Sigmoid colon (tissue), 7 donors: ENCODE results near the gene CALHM4. TPM values are rescaled to one million over a fixed set of nuclear protein-coding genes. Genes with fewer than 3 reads are reported as not detected.
A peak's percentile ranks its signal among the peaks of the same experiment; 100 is the strongest.

ENCODE experiments used
- DNase-seq: peaks from one replicate; pipeline ENCODE4 v3.0.0-alpha.2; 2019
- H3K27ac ChIP-seq, 4 donors: fragments of 200-600 bp; sonication (generic); one replicate each; pipeline ENCODE4 v1.5.1; 2016 to 2019; ENCODE audit warnings: mild to moderate bottlenecking in 1 of 4
- H3K27me3 ChIP-seq, 3 donors: fragments of 200-600 bp; sonication (generic); one replicate each; pipeline ENCODE4 v1.5.1; 2019; ENCODE audit warnings: mild to moderate bottlenecking in 1 of 3
- H3K36me3 ChIP-seq, 4 donors: fragments of 200-600 bp; sonication (generic); one replicate each; pipeline ENCODE4 v1.5.1; 2016 to 2019
- H3K4me1 ChIP-seq, 4 donors: fragments of 200-600 bp; sonication (generic); one replicate each; pipeline ENCODE4 v1.5.1; 2017 to 2019
- H3K4me3 ChIP-seq, 4 donors: fragments of 200-600 bp; sonication (generic); one replicate each; pipeline ENCODE4 v1.5.1; 2017 to 2019; ENCODE audit warnings: mild to moderate bottlenecking in 2 of 4, moderate library complexity in 1 of 4
- H3K9me3 ChIP-seq, 4 donors: fragments of 200-600 bp in 3 of 4; sonication (generic) in 3 of 4; one replicate each; pipeline versions ENCODE4 v1.5.1 to v1.6.1; 2013 to 2019
- EP300 ChIP-seq, 4 donors: sonication (generic); formaldehyde crosslinking; IDR thresholded peaks; one replicate each; pipeline ENCODE4 v1.6.1; 2017; ENCODE audit warnings: antibody characterized with exemption in 4 of 4
- POLR2A ChIP-seq, 2 donors: fragments of 450-650 bp; IDR thresholded peaks; one replicate each; pipeline ENCODE4 v1.6.1; 2016; ENCODE audit warnings: antibody characterized with exemption in 2 of 2, mild to moderate bottlenecking in 2 of 2, moderate library complexity in 2 of 2
- POLR2AphosphoS5 ChIP-seq, 4 donors: sonication (generic); formaldehyde crosslinking; IDR thresholded peaks; one replicate each; pipeline ENCODE4 v1.6.1; 2017; ENCODE audit warnings: antibody characterized with exemption in 4 of 4
- WGBS, 2 donors: extraction: QIAGEN DNeasy Blood & Tissue Kit; methylation state at CpG; one replicate each; pipeline ENCODE4 v1.1.7; 2013; 5-methylcytosine and 5-hydroxymethylcytosine counted together
- intact Hi-C: fragments of 100-400 bp; cut with DNase I; formaldehyde crosslinking; loops from one replicate; pipeline ENCODE4 v1.15.1; 2023
- polyA plus RNA-seq, 3 donors: library from polyadenylated mRNA; stranded (reverse); fragments of 200-250 nt; gene quantifications; one replicate each; pipeline ENCODE4 v1.2.3, GENCODE V29; 2013
- total RNA-seq, 4 donors: library from RNA; depleted of rRNA; stranded (reverse); fragments of >200 nt; gene quantifications; one replicate each; pipeline ENCODE4 v1.1.0, GENCODE V29; 2016
- TF ChIP-seq, protein P1 (sequence below), 4 experiments: fragments of 450-650 bp in 3 of 4; fragments of 200-600 bp in 1 of 4; IDR thresholded peaks; one replicate each; pipeline ENCODE4 v1.5.1; 2016 to 2019; ENCODE audit warnings: antibody characterized with exemption in 4 of 4, mild to moderate bottlenecking in 3 of 4, moderate library complexity in 2 of 4
- donor health status: healthy with polysubstance abuse.
- donor health status: Bipolar disorder and iron deficiency.
- donor health status: healthy.

CALHM4 gene
- total and polyA plus RNA-seq, 7 donors: not detected

DNA sequence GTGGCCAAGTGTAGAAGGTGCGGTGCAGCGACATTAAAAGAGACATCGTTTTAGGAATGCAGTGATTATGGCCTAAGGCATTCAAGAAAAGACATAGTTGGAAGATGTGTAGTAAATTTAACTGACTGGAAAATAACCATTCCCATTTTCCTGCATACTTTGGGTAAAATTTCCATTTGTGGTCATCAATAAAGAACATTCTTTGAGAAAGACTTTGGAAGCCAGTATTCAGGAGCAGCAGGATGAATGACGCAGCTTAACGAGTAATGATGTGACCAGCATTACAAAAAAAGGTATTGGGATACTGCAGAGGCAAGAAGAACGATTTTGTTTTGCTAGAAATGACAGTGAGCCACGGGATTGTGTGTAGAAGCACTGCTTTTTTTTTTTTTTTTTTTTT lies 10.8 kb downstream of the CALHM4 start:
- TF ChIP-seq, protein P1, sequence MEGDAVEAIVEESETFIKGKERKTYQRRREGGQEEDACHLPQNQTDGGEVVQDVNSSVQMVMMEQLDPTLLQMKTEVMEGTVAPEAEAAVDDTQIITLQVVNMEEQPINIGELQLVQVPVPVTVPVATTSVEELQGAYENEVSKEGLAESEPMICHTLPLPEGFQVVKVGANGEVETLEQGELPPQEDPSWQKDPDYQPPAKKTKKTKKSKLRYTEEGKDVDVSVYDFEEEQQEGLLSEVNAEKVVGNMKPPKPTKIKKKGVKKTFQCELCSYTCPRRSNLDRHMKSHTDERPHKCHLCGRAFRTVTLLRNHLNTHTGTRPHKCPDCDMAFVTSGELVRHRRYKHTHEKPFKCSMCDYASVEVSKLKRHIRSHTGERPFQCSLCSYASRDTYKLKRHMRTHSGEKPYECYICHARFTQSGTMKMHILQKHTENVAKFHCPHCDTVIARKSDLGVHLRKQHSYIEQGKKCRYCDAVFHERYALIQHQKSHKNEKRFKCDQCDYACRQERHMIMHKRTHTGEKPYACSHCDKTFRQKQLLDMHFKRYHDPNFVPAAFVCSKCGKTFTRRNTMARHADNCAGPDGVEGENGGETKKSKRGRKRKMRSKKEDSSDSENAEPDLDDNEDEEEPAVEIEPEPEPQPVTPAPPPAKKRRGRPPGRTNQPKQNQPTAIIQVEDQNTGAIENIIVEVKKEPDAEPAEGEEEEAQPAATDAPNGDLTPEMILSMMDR (IDR thresholded peaks at IDR 0.05): no peak
- TF ChIP-seq POLR2A (IDR thresholded peaks at IDR 0.05) (no peak), POLR2AphosphoS5 (IDR thresholded peaks at IDR 0.05) (no peak), EP300 (IDR thresholded peaks at IDR 0.05) (no peak)
- WGBS, 2 donors: 85 to 90% methylated on average over 7 of the region's 7 CpGs
- Histone ChIP-seq H3K27me3 (no peaks in the 10 kb centered on the region), H3K4me3 (no peak overlapping the region), H3K36me3 (no peaks in the 10 kb centered on the region), H3K4me1 (peaks cover 0 to 10% (median 7%) of the 10 kb centered on the region in 4 donors), H3K9me3 (no peaks in the 10 kb centered on the region), H3K27ac (no peak overlapping the region)
- intact Hi-C loops: no loop called here
- no peak for DNase-seq

DNA sequence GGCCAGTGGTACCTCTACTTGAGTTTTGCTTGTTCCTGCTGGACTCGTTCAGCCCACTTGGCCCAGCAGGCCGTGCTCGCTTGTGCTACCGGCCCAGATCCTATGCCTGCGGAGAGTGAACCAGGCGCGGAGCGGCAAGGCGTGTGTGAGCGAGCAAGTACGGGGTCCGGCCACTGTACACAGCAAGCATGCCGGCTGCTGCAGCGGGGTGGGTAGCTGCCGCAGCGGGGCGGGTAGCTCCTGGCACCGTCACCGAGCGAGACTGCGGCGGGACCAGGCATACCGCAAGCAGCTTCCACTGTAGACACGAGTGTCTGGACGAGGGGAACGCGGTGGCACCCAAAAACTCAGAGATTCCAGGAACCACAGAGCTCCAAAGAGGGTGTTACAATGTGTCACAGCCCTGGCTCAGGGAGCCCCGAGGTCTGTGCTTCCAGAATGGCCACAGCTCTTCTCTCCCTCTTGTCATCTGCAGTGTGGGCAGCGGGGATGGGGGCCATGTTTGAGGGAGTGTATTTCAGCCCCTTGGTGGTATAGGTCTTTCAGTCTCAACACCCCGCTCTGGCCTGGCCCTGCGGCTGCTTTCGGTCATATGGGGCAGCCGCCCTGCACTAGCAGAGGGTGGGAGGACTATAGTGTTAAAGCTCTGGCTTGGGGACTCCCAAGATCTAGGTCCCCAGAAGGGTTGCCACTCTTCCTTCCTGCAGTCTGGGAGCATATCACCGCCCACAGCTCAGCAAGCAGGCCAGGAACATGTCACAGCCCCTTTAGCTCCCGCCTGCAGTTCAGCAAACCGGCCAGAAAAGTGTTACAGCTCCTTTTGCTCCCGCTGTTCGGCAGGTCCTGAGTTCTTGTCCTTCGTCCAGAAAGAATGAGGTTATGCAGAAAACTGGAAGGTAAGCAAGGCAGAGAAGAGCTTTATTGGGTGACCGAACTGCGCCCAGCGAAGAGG lies 11.6 kb downstream of the CALHM4 start:
- Histone ChIP-seq H3K36me3 (no peaks in the 10 kb centered on the region), H3K27ac (peak overlapping the region in 1 of 4 donors; percentile 30), H3K4me3 (peak overlapping the region in 3 of 4 donors; percentile 34 to 44 (median 41)), H3K27me3 (no peaks in the 10 kb centered on the region), H3K4me1 (peaks cover 0 to 19% (median 13%) of the 10 kb centered on the region in 4 donors), H3K9me3 (no peaks in the 10 kb centered on the region)
- TF ChIP-seq EP300 (IDR thresholded peaks at IDR 0.05) (no peak), POLR2AphosphoS5 (IDR thresholded peaks at IDR 0.05) (no peak), POLR2A (IDR thresholded peaks at IDR 0.05) (no peak)
- TF ChIP-seq, protein P1 (IDR thresholded peaks at IDR 0.05): no peak
- intact Hi-C loops: no loop called here
- DNase-seq: peak; percentile 63
- whole genome bisulfite sequencing, 2 donors: 42 to 55% methylated on average over 42 of the region's 42 CpGs

DNA sequence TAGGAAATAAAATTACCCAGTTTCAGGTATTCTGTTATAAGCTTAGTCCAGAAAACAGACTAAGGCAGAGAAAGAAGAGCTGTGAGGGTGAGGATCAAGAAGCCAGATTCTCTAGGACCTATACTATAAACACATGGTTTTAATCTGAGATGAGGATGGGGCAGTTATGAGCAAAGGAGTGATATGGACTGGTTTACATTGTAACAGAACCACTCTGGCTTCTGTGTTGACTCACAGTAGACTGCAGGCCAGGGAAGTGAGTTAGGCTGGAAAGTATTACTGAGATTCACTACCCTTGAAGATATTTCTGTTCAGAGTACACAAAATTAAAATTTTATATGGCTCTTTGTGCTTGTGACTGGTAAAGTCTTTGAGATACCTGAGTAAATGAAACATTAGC lies 14.6 kb downstream of the CALHM4 start:
- Histone ChIP-seq H3K27ac (no peak overlapping the region), H3K4me1 (peaks cover 0 to 32% (median 21%) of the 10 kb centered on the region in 4 donors), H3K36me3 (no peaks in the 10 kb centered on the region), H3K9me3 (no peaks in the 10 kb centered on the region), H3K27me3 (no peaks in the 10 kb centered on the region), H3K4me3 (no peak overlapping the region)
- DNase-seq: no peak
- intact Hi-C loops: no loop called here
- TF ChIP-seq EP300 (IDR thresholded peaks at IDR 0.05): no peak
- no peak for TF ChIP-seq POLR2AphosphoS5 (IDR thresholded peaks at IDR 0.05)
- no peak for TF ChIP-seq POLR2A (IDR thresholded peaks at IDR 0.05)
- TF ChIP-seq, protein P1 (IDR thresholded peaks at IDR 0.05): no peak

DNA sequence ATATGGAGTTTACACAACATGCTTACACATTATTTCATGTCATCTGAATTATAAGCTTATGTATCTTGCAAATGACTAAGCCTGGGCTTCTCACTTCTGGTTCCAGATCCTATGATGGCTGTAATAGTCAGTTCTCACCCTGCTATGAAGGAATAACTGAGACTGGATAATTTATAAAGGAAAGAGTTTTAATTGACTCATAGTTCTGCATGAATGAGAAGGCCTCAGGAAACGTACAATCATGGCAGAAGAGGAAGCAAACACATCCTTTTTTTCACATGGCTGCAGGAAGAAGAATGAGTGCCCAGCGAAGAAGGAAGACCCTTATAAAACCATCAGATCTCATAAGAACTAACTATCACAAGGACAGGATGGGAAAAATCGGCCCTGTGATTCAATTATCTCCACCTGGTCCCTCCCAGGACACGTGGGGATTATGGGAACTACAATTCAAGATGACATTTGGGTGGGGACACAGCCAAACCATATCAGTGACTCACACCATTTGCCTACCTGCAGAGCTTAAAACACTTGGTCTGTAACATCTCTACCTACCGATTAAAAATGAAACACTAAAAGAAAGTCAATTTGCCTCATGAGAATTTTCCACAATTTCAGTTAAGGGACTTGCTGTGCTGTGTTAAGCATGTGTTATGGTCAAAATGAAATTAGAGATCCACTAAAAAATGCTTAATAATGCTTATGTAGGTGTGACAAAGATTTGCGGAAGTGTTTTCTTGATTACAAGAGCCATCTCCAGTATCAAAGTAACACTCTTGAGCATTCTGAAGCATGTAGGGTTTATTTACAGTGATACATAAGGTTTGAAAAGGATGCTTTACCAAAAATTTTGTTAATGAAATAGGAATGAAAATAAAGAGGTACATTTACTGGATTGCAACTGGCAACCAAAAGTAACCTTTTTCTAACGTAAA lies 15.5 kb downstream of the CALHM4 start:
- intact Hi-C loops: no loop called here
- Histone ChIP-seq H3K36me3 (peaks cover 0 to 3% (median 0%) of the 10 kb centered on the region in 4 donors), H3K27me3 (no peaks in the 10 kb centered on the region), H3K4me1 (peaks cover 0 to 42% (median 28%) of the 10 kb centered on the region in 4 donors), H3K27ac (no peak overlapping the region), H3K9me3 (no peaks in the 10 kb centered on the region), H3K4me3 (no peak overlapping the region)
- WGBS, 2 donors: 61 to 63% methylated on average over 7 of the region's 7 CpGs
- DNase-seq: no peak
- no peak for TF ChIP-seq EP300 (IDR thresholded peaks at IDR 0.05)
- TF ChIP-seq, protein P1 (IDR thresholded peaks at IDR 0.05): no peak
- TF ChIP-seq POLR2A (IDR thresholded peaks at IDR 0.05): no peak
- no peak for TF ChIP-seq POLR2AphosphoS5 (IDR thresholded peaks at IDR 0.05)
